ENCODE data around the gene TEX264. TPM values are rescaled to one million over a fixed set of nuclear protein-coding genes. Genes with fewer than 3 reads are reported as not detected.
A peak's percentile ranks its signal among the peaks of the same experiment; 100 is the strongest.

Gene TEX264
- total RNA-seq, 1 experiment from 2014 or later: 11.8 TPM

DNA sequence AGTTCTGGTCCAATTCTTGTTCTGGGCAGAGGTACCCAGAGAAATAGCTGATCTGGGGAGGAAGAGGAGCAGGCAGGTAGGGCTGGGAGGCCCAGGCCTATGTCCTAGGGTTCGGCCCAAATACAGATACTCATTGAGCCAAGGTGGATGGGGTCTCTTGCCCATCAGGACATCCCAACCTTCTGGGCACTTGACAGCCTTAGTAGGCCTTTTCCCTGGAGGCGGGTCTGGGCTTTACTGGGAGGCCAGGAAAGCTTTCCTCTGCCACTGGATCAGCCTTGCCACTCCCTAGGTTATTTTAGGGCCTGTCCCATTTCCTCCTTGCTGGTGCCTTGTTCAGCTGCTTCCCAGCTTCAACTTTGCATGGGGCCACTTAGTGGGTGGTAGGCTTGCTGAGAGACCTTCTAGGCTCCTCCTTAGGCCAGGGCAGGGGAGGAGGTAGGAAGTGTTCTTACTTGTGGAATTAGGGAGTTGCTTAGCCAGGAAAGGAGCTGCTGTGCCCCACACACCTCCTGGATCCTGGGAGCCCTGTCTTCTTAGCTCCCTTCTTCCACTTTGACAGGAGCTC is 9.7 kb downstream of the TEX264 start (continued):
- TF ChIP-seq, protein P1, sequence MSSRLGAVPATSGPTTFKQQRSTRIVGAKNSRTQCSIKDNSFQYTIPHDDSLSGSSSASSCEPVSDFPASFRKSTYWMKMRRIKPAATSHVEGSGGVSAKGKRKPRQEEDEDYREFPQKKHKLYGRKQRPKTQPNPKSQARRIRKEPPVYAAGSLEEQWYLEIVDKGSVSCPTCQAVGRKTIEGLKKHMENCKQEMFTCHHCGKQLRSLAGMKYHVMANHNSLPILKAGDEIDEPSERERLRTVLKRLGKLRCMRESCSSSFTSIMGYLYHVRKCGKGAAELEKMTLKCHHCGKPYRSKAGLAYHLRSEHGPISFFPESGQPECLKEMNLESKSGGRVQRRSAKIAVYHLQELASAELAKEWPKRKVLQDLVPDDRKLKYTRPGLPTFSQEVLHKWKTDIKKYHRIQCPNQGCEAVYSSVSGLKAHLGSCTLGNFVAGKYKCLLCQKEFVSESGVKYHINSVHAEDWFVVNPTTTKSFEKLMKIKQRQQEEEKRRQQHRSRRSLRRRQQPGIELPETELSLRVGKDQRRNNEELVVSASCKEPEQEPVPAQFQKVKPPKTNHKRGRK (CRISPR knock-in tag; IDR thresholded peaks at IDR 0.05; ENCODE audit: borderline replicate concordance): no peak

DNA sequence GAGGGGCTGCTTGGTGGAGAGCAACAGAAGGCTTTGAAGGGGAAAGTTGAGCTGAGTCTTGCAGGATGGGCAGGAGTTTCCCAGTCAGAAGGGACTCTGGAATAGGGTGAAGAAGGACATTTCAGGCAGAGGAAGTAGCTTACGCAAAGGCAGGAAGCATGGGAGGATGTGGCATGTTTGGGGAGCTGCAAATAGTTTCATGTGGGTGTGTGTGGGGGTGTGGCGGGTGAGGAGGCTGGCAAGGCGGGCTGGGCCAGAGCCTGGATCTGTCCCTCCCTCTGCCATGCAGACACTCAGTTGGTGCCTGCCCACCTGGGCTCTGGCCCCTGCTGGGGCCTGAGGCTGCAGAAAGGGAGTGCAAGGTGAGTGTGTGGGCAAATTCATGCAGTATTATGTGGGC is 10.4 kb downstream of the TEX264 start:
- H3K27me3 Mint-ChIP-seq (ENCODE audit: low read depth): no peaks in the 10 kb centered on the region
- TF ChIP-seq, protein P2, sequence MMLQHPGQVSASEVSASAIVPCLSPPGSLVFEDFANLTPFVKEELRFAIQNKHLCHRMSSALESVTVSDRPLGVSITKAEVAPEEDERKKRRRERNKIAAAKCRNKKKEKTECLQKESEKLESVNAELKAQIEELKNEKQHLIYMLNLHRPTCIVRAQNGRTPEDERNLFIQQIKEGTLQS (CRISPR knock-in tag; conservative IDR thresholded peaks at IDR 0.05): no peak
- TF ChIP-seq CREB1 (CRISPR knock-in tag; IDR thresholded peaks at IDR 0.05) (no peak), MLX (CRISPR knock-in tag; IDR thresholded peaks at IDR 0.05) (no peak), ELF4 (CRISPR knock-in tag; IDR thresholded peaks at IDR 0.05; ENCODE audit: low read depth) (no peak), TP53 (CRISPR knock-in tag; IDR thresholded peaks at IDR 0.05) (no peak), RELA (CRISPR knock-in tag; IDR thresholded peaks at IDR 0.05; ENCODE audit: borderline replicate concordance) (no peak), ZNF671 (CRISPR knock-in tag; IDR thresholded peaks at IDR 0.05) (no peak), GTF2I (CRISPR knock-in tag; conservative IDR thresholded peaks at IDR 0.05) (no peak), TEAD4 (CRISPR knock-in tag; IDR thresholded peaks at IDR 0.05) (no peak), NFE2L1 (CRISPR knock-in tag; IDR thresholded peaks at IDR 0.05) (no peak), ESRRA (CRISPR knock-in tag; IDR thresholded peaks at IDR 0.05; ENCODE audit: borderline replicate concordance) (no peak), PRRX2 (CRISPR knock-in tag; IDR thresholded peaks at IDR 0.05) (no peak), SMAD3 (CRISPR knock-in tag; IDR thresholded peaks at IDR 0.05; ENCODE audit: borderline replicate concordance) (no peak), CBFB (CRISPR knock-in tag; IDR thresholded peaks at IDR 0.05; ENCODE audit: low read depth) (no peak), AR (CRISPR knock-in tag; IDR thresholded peaks at IDR 0.05) (no peak)
- H3K9me3 Mint-ChIP-seq: no peaks in the 10 kb centered on the region
- H3K36me3 Mint-ChIP-seq: no peaks in the 10 kb centered on the region
- DNase-seq (ENCODE audit: low spot score) (no peak), ATAC-seq (no peak)
- H3K4me1 Mint-ChIP-seq: peaks cover 18% of the 10 kb centered on the region
- no peak overlapping the region; the same call in 1 of the 2 replicates for H3K27ac Mint-ChIP-seq
- CTCF ChIA-PET: interaction anchor here (0.6 to 2.7 kb wide), 21 partner anchors 9 to 539 kb away, joined by 3 to 110 read pairs (median 9); partner anchors contain the start of genes DCAF1, GRM2 and TEX264
- POLR2A ChIA-PET: interaction anchor here (1.0 to 2.3 kb wide), 4 partner anchors 9 to 182 kb away, joined by 3 to 11 read pairs (median 5); partner anchors contain the start of genes DCAF1 and RAD54L2
- no peak overlapping the region for H3K4me3 Mint-ChIP-seq

GRCh38 chr3:51682079-51682478 is 11.0 kb downstream of the TEX264 start:
- Mint-ChIP-seq H3K4me3 (no peak overlapping the region), H3K27ac (peak overlapping the region; percentile 72; the same call in 1 of the 2 replicates), H3K4me1 (peaks cover 18% of the 10 kb centered on the region), H3K27me3 (ENCODE audit: low read depth) (no peaks in the 10 kb centered on the region), H3K9me3 (no peaks in the 10 kb centered on the region), H3K36me3 (no peaks in the 10 kb centered on the region)
- TF ChIP-seq JAZF1 (CRISPR knock-in tag; IDR thresholded peaks at IDR 0.05) (no peak), IRF2 (CRISPR knock-in tag; IDR thresholded peaks at IDR 0.05; ENCODE audit: borderline replicate concordance, low read depth) (no peak), ELF4 (CRISPR knock-in tag; IDR thresholded peaks at IDR 0.05; ENCODE audit: low read depth) (no peak), CBFB (CRISPR knock-in tag; IDR thresholded peaks at IDR 0.05; ENCODE audit: low read depth) (no peak), CTCF (IDR thresholded peaks at IDR 0.05) (peak; percentile 70), NFE2L1 (CRISPR knock-in tag; IDR thresholded peaks at IDR 0.05) (no peak)
- ChIA-PET CTCF (interaction anchor here (0.6 to 2.7 kb wide), 41 partner anchors 9 to 292 kb away, joined by 3 to 110 read pairs (median 4); partner anchors contain the start of genes DCAF1, GRM2, RRP9 and TEX264), POLR2A (interaction anchor here (0.6 to 2.3 kb wide), 5 partner anchors 10 to 245 kb away, joined by 3 to 11 read pairs (median 4); partner anchors contain the start of genes DCAF1 and RAD54L2)
- DNase-seq (ENCODE audit: low spot score) (peak; percentile 72), ATAC-seq (peak; percentile 91)

All from WTC11 (cell line).